ENCODE data around the gene C1orf53. TPM values are rescaled to one million over a fixed set of nuclear protein-coding genes. Genes with fewer than 3 reads are reported as not detected.

The C1orf53 gene
- total RNA-seq, 1 experiment from 2014 or later: 0.33 TPM

DNA sequence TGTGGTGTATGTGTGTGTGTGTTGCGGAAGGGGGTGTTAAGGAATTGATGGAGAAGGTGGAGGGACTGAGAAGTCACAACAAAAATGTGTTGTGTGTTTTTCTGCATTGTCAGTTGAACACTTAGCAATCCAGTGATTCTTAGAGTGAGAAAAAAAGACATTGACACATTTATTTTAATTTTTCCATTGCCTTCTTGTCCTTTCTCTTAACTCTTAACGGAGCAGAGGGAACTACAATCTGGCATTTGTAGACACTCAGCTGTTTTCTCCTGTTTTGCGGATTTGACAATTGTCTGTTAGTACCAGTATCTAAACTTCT, 725 bp downstream of the C1orf53 start (continued):
- no peak for TF ChIP-seq HMGA2 (CRISPR knock-in tag; IDR thresholded peaks at IDR 0.05)
- TF ChIP-seq ZNF423 (CRISPR knock-in tag; IDR thresholded peaks at IDR 0.05): no peak
- TF ChIP-seq, protein P1, sequence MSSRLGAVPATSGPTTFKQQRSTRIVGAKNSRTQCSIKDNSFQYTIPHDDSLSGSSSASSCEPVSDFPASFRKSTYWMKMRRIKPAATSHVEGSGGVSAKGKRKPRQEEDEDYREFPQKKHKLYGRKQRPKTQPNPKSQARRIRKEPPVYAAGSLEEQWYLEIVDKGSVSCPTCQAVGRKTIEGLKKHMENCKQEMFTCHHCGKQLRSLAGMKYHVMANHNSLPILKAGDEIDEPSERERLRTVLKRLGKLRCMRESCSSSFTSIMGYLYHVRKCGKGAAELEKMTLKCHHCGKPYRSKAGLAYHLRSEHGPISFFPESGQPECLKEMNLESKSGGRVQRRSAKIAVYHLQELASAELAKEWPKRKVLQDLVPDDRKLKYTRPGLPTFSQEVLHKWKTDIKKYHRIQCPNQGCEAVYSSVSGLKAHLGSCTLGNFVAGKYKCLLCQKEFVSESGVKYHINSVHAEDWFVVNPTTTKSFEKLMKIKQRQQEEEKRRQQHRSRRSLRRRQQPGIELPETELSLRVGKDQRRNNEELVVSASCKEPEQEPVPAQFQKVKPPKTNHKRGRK (CRISPR knock-in tag; IDR thresholded peaks at IDR 0.05; ENCODE audit: borderline replicate concordance): no peak
- no peak for TF ChIP-seq OVOL2 (CRISPR knock-in tag; IDR thresholded peaks at IDR 0.05; ENCODE audit: borderline replicate concordance)
- no peak for TF ChIP-seq SMAD4 (CRISPR knock-in tag; IDR thresholded peaks at IDR 0.05)

DNA sequence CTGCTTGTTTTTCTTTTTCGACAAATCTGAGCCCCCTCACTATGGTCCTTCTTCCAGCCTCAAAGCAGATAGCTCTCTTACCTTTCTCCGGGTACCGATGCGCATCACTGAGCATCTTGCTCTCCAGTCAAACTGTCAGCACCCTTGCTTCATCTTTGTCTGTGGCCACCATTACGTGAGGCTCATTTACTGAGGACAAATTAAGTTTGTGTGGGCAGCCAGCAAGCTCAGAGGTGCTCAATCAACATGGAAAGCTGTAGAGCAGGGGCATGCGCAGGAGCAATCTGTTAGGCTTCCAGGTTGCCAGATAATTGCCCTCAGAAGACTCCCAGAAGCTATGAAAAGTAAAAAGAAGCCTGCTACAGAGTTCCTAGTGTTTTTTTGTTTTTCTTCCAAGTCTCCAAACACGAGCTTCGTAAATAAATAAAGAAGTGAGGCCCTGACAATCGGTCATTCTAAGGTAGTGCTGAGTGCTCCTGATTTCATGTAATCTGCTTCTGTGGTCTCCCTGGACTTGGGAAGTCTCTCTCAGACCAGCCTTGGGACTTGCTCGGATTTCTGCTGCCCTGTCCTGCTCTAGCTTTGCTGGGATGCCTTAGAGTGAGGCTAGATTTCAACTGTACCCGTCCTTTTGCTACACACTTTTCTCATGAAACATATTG, 1.8 kb downstream of the C1orf53 start:
- DNase-seq (ENCODE audit: low spot score): no peak
- peaks cover 95% of the 10 kb centered on the region for H3K27me3 Mint-ChIP-seq (ENCODE audit: low read depth)
- no peak overlapping the region; the same call in 1 of the 2 replicates for H3K4me3 Mint-ChIP-seq
- ATAC-seq: no peak
- no peak overlapping the region for H3K27ac Mint-ChIP-seq
- ChIA-PET POLR2A (interaction anchor here (0.6 kb wide), 1 partner anchor 504 kb away, joined by 3 read pairs; no protein-coding TSS in a partner anchor), CTCF (interaction anchor here (1.0 to 1.2 kb wide), 2 partner anchors 11 to 35 kb away, joined by 4 read pairs; no protein-coding TSS in a partner anchor)
- H3K36me3 Mint-ChIP-seq: no peaks in the 10 kb centered on the region
- TF ChIP-seq MLX (CRISPR knock-in tag; IDR thresholded peaks at IDR 0.05): no peak
- TF ChIP-seq ZNF396 (CRISPR knock-in tag; IDR thresholded peaks at IDR 0.05; ENCODE audit: borderline replicate concordance): no peak
- TF ChIP-seq TP53 (CRISPR knock-in tag; IDR thresholded peaks at IDR 0.05): no peak
- no peak for TF ChIP-seq NFYB (CRISPR knock-in tag; conservative IDR thresholded peaks at IDR 0.05; ENCODE audit: low read depth)
- TF ChIP-seq PRDM15 (CRISPR knock-in tag; IDR thresholded peaks at IDR 0.05): no peak
- no peak for TF ChIP-seq SMAD4 (CRISPR knock-in tag; IDR thresholded peaks at IDR 0.05)
- TF ChIP-seq ETV6 (CRISPR knock-in tag; IDR thresholded peaks at IDR 0.05): no peak
- TF ChIP-seq CDX4 (CRISPR knock-in tag; IDR thresholded peaks at IDR 0.05; ENCODE audit: borderline replicate concordance): no peak
- no peaks in the 10 kb centered on the region for H3K9me3 Mint-ChIP-seq
- peaks cover 44% of the 10 kb centered on the region for H3K4me1 Mint-ChIP-seq

GRCh38 chr1:197905699-197906351, 3.4 kb downstream of the C1orf53 start:
- Mint-ChIP-seq H3K4me1 (peaks cover 56% of the 10 kb centered on the region), H3K36me3 (no peaks in the 10 kb centered on the region), H3K9me3 (no peaks in the 10 kb centered on the region), H3K27ac (no peak overlapping the region), H3K4me3 (no peak overlapping the region), H3K27me3 (ENCODE audit: low read depth) (peaks cover 95% of the 10 kb centered on the region)
- POLR2A ChIA-PET: no interaction called here
- ATAC-seq (no peak), DNase-seq (ENCODE audit: low spot score) (no peak)
- CTCF ChIA-PET: interaction anchor here (0.8 kb wide), 1 partner anchor 9 kb away, joined by 3 read pairs; no protein-coding TSS in a partner anchor
- TF ChIP-seq NR2C2 (CRISPR knock-in tag; IDR thresholded peaks at IDR 0.05) (no peak), JUN (CRISPR knock-in tag; IDR thresholded peaks at IDR 0.05) (no peak), MXD4 (CRISPR knock-in tag; IDR thresholded peaks at IDR 0.05; ENCODE audit: borderline replicate concordance) (no peak), MAX (CRISPR knock-in tag; IDR thresholded peaks at IDR 0.05) (no peak)
- TF ChIP-seq, protein P2, sequence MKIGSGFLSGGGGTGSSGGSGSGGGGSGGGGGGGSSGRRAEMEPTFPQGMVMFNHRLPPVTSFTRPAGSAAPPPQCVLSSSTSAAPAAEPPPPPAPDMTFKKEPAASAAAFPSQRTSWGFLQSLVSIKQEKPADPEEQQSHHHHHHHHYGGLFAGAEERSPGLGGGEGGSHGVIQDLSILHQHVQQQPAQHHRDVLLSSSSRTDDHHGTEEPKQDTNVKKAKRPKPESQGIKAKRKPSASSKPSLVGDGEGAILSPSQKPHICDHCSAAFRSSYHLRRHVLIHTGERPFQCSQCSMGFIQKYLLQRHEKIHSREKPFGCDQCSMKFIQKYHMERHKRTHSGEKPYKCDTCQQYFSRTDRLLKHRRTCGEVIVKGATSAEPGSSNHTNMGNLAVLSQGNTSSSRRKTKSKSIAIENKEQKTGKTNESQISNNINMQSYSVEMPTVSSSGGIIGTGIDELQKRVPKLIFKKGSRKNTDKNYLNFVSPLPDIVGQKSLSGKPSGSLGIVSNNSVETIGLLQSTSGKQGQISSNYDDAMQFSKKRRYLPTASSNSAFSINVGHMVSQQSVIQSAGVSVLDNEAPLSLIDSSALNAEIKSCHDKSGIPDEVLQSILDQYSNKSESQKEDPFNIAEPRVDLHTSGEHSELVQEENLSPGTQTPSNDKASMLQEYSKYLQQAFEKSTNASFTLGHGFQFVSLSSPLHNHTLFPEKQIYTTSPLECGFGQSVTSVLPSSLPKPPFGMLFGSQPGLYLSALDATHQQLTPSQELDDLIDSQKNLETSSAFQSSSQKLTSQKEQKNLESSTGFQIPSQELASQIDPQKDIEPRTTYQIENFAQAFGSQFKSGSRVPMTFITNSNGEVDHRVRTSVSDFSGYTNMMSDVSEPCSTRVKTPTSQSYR (CRISPR knock-in tag; IDR thresholded peaks at IDR 0.05): no peak

Data from WTC11 (cell line).